Hepatocyte (in vitro differentiated cells): Measurements from ENCODE around the gene PCDHA11.

Experiments used
- EZH2phosphoT487 ChIP-seq: fragments of 200-600 bp; sonication (generic); IDR thresholded peaks from one replicate; pipeline ENCODE4 v1.6.1; 2018; ENCODE audit warnings: antibody characterized with exemption, mild to moderate bottlenecking, low read depth, moderate library complexity; ENCODE audit not compliant: unreplicated experiment, severe bottlenecking
- TF ChIP-seq, protein P1 (sequence below): fragments of 200-600 bp; sonication (generic); IDR thresholded peaks from 2 replicates; pipeline ENCODE4 v1.5.1; 2016; ENCODE audit warnings: antibody characterized with exemption, mild to moderate bottlenecking; ENCODE audit not compliant: poor library complexity

DNA sequence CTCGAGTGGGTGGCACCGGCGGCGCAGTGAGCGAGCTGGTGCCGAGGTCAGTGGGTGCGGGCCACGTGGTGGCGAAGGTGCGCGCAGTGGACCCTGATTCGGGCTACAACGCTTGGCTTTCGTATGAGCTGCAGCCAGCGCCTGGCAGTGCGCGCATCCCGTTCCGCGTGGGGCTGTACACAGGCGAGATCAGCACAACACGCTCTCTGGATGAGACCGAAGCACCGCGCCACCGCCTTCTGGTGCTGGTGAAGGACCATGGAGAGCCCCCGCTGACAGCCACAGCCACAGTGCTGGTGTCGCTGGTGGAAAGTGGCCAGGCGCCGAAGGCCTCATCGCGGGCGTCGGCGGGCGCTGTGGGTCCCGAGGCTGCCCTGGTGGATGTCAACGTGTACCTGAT, 45.3 kb upstream of the PCDHA11 start:
- TF ChIP-seq, protein P1, sequence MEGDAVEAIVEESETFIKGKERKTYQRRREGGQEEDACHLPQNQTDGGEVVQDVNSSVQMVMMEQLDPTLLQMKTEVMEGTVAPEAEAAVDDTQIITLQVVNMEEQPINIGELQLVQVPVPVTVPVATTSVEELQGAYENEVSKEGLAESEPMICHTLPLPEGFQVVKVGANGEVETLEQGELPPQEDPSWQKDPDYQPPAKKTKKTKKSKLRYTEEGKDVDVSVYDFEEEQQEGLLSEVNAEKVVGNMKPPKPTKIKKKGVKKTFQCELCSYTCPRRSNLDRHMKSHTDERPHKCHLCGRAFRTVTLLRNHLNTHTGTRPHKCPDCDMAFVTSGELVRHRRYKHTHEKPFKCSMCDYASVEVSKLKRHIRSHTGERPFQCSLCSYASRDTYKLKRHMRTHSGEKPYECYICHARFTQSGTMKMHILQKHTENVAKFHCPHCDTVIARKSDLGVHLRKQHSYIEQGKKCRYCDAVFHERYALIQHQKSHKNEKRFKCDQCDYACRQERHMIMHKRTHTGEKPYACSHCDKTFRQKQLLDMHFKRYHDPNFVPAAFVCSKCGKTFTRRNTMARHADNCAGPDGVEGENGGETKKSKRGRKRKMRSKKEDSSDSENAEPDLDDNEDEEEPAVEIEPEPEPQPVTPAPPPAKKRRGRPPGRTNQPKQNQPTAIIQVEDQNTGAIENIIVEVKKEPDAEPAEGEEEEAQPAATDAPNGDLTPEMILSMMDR, result no peak
- TF ChIP-seq EZH2phosphoT487, result no peak
